AG04450 (cell line): ENCODE measurements around the gene ILK. TPM values are rescaled to one million over a fixed set of nuclear protein-coding genes. Genes with fewer than 3 reads are reported as not detected.

ENCODE experiments used
- CTCF ChIA-PET: fragments of 300-600, 350-600 bp; formaldehyde crosslinking; extraction: SDS; loops from one replicate; lab custom pipeline; 2022; ENCODE audit warnings: antibody characterized with exemption, inconsistent platforms; lab: Charles Lee
- POLR2A ChIA-PET: fragments of 350-600 bp; formaldehyde crosslinking; extraction: SDS; loops from one replicate; lab custom pipeline; 2021; ENCODE audit warnings: antibody characterized with exemption, inconsistent platforms; lab: Yijun Ruan, JAX
- DNase-seq: peaks from one replicate; pipeline ENCODE4 v3.0.0-alpha.2; 2011; ENCODE audit warnings: low read depth, low spot score
- H3K27ac ChIP-seq: one replicate; pipeline ENCODE4 v1.5.1; 2012; ENCODE audit warnings: low read depth, low read length, control low read depth
- H3K27me3 ChIP-seq: one replicate; pipeline ENCODE4 v1.6.0; 2012; ENCODE audit warnings: low read length; ENCODE audit not compliant: control insufficient read depth, insufficient read depth
- H3K4me3 ChIP-seq: 2 replicates; pipeline ENCODE4 v1.5.1; 2011; ENCODE audit warnings: mild to moderate bottlenecking, low read depth, low read length, control low read depth
- H3K9me3 ChIP-seq: 2 replicates; pipeline ENCODE4 v1.5.1; 2012; ENCODE audit warnings: low read length; ENCODE audit not compliant: control insufficient read depth, insufficient read depth
- CTCF ChIP-seq: IDR thresholded peaks from 2 replicates; pipeline ENCODE4 v1.5.1; 2011; ENCODE audit warnings: low read depth, low read length, control low read depth, inconsistent platforms
- polyA plus RNA-seq: library from polyadenylated mRNA; depleted of rRNA; stranded (reverse); fragments of >200 nt; gene quantifications from 2 replicates; pipeline ENCODE4 v1.2.3, GENCODE V29; 2011

ILK gene
- polyA plus RNA-seq, 1 experiment = 362 TPM

DNA sequence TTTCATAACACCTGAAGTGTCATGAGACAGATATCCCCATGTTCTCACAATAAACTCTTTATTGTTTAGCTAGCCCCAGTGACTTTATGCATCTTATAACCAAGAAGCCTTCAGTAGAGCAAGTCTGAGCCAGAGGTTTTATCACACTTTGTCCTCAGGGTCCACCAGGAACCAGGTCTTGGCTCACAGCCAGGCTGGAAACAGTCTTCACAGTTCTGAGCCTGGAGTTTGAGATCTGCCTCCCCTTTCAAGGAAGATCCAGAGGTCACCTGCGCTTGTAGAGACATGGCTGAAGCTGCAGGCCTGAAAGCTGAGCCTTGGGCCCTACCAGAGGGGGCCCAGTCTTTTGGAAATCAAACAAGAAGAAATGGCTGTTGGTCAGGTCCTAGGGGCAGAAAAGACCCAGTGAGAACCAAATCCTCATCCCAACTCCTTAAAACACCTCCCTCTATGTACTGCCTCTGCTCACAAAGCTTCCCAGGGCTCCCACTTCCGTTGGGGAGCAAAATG, 3.6 kb upstream of the ILK start:
- Histone ChIP-seq H3K4me3 (no peak overlapping the region), H3K27ac (no peak overlapping the region), H3K27me3 (no peaks in the 10 kb centered on the region), H3K9me3 (no peaks in the 10 kb centered on the region)
- POLR2A ChIA-PET = no interaction called here
- CTCF ChIA-PET = interaction anchor here (1.1 to 1.7 kb wide), 2 partner anchors 13 to 84 kb away, joined by 3 to 6 read pairs; partner anchors contain the start of gene MRPL17
- DNase-seq = no peak
- no peak for TF ChIP-seq CTCF

- CTCF ChIA-PET = no interaction called here
- no peak overlapping the region for H3K27ac ChIP-seq
- no peak for DNase-seq
- no peaks in the 10 kb centered on the region for H3K27me3 ChIP-seq
- H3K4me3 ChIP-seq = no peak overlapping the region
- no peaks in the 10 kb centered on the region for H3K9me3 ChIP-seq
- POLR2A ChIA-PET = no interaction called here
- TF ChIP-seq CTCF = no peak
These were observed 2.5 kb upstream of the ILK start for GRCh38 chr11:6601041-6601461.

- H3K4me3 ChIP-seq = peak overlapping the region; percentile 99
- TF ChIP-seq CTCF = no peak
- POLR2A ChIA-PET = interaction anchor here (0.6 to 0.7 kb wide), 6 partner anchors 9 to 282 kb away, joined by 3 to 9 read pairs (median 4); partner anchors contain the start of gene MRPL17
- CTCF ChIA-PET = interaction anchor here (0.6 to 1.6 kb wide), 8 partner anchors 10 to 223 kb away, joined by 3 to 7 read pairs (median 5); partner anchors contain the start of genes MRPL17 and TAF10
- H3K27ac ChIP-seq = no peak overlapping the region
- no peaks in the 10 kb centered on the region for H3K9me3 ChIP-seq
- no peaks in the 10 kb centered on the region for H3K27me3 ChIP-seq
- DNase-seq = no peak
These were observed 1.3 kb upstream of the ILK start for GRCh38 chr11:6602096-6602940.

DNA sequence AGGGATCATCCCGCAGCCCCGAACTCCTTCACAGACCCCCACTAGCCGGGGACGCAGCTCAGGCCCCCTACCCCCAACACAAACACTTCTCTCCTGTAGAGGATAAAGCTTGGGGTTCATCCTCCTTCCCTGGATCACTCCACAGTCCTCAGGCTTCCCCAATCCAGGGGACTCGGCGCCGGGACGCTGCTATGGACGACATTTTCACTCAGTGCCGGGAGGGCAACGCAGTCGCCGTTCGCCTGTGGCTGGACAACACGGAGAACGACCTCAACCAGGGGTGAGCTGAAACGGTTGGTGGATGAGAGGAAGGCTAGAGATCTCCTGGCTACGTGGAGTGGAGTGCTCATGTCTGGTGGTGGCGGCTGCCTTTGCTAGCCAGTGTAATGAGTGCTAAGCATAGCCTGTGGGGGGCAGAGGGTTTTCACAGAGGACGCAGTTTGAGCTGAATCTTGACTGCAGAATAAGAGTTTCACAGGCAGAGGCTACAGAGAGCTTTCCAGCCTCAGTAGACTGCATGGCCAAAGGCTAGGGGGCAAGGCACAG, 580 bp downstream of the ILK start:
- H3K27ac ChIP-seq = peak overlapping the region; percentile 89
- H3K4me3 ChIP-seq = peak overlapping the region; percentile 99
- H3K9me3 ChIP-seq = no peaks in the 10 kb centered on the region
- peak; percentile 35 for TF ChIP-seq CTCF
- POLR2A ChIA-PET = interaction anchor here (0.6 to 1.4 kb wide), 4 partner anchors 15 to 1290 kb away, joined by 4 to 6 read pairs (median 5); partner anchors contain the start of genes MRPL17 and TPP1
- H3K27me3 ChIP-seq = no peaks in the 10 kb centered on the region
- DNase-seq = no peak
- CTCF ChIA-PET = interaction anchor here (0.8 to 1.9 kb wide), 8 partner anchors 8 to 241 kb away, joined by 3 to 17 read pairs (median 4); partner anchors contain the start of genes MRPL17 and TPP1
